Stimulated activated CD4-positive, alpha-beta T cell treated with anti-CD3 and anti-CD28 coated beads, Interleukin-1b, Interleukin-23, amount 100 ng/mL, for 48 hours (primary cell): Measurements from ENCODE around the gene NHLRC2.
"Not testable (repeated sequence)": the region's sequence is repeated elsewhere in the genome, so short reads cannot be mapped to it uniquely, and the experiment has no call there.

Experiments
- DNase-seq: peaks from one replicate; pipeline ENCODE4 v3.0.0-alpha.2; 2020

Gene NHLRC2

DNA sequence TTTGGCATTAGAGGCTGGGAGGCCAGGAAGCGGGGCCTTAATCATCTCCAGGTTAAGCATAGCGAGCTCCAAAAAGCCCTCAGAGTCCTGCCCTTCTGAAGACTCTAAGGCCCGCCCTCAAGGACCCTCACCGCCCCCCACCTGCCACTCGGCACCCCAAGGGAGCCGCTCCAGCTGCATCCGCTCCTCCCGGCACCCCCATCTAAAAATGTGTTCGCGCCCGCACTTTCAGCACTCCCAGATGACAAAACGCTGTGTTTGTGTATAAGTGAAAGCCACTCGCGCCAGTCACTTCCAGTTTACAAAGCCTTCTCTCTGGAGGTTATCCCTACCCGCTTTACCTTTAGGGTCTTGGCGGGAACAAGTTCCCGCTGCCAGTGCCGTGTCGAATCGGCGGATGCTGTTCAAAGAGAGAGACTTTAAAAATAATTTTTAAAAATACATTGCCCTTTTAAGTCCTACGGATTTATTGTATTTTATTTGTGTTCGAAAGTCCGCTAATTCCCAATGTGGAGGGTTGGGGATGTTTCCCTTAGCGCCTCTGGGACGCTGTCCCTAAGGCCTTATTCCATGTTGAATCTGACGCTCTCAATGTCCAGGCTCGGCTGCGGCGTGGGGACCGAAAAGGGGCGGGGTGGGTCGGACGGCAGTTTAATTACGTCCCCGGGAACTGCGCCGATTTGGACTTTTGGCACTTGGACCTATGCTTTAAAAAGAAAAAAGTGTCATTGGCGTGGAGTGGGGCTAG, at the start of gene NHLRC2, which contains the start of gene DCLRE1A:
TSS of gene NHLRC2 (plus strand) at position 649 of the 748 bp plus-strand sequence. CDS start 212 bp downstream, outside the sequence.
TSS of gene DCLRE1A (minus strand) at position 70 of the 748 bp plus-strand sequence. CDS start 900 bp downstream, outside the sequence.
- peak; percentile 66 for DNase-seq

GRCh38 chr10:113806503-113806902, 48.0 kb upstream of the NHLRC2 start:
- DNase-seq, result no peak

- DNase-seq, result no peak
These were observed 46.3 kb upstream of the NHLRC2 start for GRCh38 chr10:113808168-113808567.

GRCh38 chr10:113814700-113815099, 39.8 kb upstream of the NHLRC2 start:
- DNase-seq, result not testable (repeated sequence)

DNA sequence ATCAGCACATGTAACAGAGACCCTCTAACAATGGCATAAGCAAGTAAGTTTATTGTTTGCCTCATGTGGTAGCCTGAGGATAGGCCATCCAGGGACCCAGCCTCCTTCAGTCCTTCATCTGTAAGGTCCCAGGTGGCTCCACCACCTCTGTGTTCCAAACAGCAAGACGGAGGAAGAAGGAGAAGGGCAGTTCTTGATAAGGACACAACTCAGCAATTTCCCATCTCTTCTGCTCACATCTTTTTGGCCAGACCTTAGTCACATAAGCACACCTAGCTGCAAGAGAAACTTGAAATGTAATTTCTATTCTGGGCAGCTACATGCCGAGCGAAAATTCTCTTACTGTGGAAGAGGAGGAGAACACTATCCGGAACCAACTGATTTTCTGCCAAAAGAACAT, 34.5 kb upstream of the NHLRC2 start:
- no peak for DNase-seq

DNA sequence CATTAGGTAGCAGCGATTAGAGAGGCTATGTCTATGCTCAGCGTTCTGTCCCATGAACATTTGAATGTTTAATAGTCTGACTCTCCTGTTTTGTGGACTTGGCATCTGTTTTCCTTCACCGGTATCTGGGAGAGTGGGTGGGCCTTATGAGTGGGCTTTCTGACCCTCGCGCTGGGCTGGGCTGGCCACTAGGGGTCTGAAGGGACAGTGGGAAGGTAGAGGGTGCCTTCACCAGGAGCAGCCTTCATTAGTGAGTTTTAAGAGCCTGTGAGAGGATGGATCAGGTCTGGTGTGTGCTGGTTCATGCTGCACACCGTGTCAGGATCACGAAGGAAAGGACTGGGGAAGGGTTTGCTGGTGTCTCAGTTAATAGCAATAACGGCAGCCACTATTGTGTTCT, 34.0 kb upstream of the NHLRC2 start:
- DNase-seq, result no peak

DNA sequence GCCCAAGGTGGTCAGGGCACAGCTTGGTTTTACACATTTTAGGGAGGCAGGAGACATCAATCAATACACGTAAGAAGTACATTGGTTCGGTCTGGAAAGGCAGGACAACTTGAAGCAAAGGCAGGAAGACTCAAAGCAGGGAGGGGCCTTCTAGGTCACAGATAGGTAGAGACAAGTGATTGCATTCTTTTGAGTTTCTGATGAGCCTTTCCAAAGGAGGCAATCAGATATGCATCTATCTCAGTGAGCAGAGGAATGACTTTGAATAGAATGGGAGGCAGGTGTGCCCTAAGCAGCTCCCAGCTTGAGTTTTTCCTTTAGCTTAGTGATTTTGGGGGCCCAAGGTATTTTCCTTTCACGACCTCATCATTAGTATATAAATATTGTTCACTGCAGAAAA, 33.2 kb upstream of the NHLRC2 start:
- DNase-seq, result not testable (repeated sequence)

DNA sequence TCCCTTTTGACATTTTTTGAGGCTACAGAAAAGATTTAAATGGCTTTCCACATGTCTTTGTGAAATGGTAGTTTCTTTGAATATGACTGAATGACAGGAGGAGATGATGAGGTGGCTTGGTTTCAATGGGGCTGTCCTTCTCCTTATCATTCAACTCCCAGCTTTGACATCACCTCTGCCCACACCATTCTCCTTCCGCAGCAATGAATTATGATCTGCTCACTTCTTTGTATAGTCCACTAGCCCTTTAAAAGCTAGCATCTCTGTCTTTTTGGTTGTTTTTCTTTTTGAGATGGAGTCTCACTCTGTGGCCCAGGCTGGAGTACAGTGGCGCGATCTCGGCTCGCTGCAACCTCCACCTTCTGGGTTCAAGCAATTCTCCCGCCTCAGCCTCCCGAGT, 32.3 kb upstream of the NHLRC2 start:
- DNase-seq, result no peak

DNA sequence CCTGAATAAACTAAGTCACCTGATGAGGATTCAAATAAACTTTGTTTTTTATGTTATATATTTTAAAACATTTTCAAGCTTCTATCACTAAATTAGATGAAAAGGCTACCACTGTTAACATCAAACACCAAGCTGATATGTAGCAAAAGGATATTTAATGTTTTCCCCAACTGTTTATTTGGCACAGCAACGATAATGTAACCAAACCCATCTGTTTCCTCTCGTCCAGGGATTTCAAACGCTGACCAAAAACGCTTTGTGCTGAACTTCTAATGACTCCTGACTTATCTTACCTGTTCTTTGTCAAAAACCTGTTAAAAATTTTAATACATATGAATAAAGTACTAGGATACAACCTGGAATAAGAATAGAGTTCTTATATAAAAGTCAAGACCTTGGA, 31.1 kb upstream of the NHLRC2 start:
- DNase-seq, result no peak

DNA sequence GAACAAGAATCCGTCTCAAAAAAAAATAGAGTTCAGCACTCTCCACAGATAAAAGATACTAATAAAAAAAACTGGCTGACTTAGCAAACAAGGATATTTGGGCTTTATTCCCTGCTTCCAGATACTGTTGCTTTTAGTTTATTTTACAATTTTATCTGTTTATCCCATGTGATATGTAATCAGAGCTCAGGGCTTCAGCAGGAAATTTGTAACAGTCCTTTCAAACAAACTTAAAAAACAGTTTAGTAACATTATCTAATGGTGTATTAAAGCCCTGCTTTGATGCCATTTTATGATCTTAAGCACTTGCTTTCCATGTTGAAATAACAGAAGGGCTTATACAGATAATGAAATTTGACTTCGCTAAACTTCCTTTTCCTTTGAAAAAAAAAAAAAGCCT, 28.7 kb upstream of the NHLRC2 start:
- no peak for DNase-seq

DNA sequence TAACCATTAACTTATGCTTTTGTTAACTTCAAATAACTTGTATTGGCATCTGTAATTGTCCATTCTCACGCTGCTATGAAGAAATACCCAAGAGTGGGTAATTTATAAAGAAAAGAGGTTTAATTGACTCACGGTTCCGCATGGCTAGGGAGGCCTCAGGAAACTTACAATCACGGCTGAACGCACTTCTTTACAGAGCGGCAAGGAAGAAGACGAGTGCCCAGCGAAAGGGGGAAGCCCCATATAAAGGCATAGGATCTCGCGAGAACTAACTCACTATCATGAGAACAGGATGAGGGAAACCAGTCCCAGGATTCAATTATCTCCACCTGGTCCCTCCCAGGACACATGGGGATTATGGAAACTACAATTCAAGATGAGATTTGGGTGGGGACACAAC, 25.9 kb upstream of the NHLRC2 start:
- not testable (repeated sequence) for DNase-seq

GRCh38 chr10:113842171-113842570, 12.3 kb upstream of the NHLRC2 start:
- no peak for DNase-seq

GRCh38 chr10:113843972-113844485, 10.4 kb upstream of the NHLRC2 start:
- no peak for DNase-seq

DNA sequence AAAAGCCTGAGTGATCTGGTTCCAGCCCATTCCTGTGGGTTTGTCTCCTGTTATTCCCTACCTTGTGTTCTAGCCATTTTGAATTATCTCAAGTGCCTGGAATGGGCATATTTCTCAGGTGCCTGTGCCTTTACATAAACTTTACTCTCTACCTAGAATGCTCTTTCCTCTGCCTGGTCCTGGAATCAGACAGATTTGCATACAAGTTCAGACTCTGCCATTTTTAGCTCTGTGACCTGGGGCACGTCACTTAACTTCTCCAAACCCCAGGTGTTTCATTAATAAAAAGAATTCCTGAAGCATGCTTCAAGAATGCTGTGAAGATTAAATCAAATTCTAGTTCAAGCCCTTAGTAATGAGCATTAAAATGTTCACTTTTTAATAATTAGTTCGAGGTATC, 8.4 kb upstream of the NHLRC2 start:
- DNase-seq, result no peak

DNA sequence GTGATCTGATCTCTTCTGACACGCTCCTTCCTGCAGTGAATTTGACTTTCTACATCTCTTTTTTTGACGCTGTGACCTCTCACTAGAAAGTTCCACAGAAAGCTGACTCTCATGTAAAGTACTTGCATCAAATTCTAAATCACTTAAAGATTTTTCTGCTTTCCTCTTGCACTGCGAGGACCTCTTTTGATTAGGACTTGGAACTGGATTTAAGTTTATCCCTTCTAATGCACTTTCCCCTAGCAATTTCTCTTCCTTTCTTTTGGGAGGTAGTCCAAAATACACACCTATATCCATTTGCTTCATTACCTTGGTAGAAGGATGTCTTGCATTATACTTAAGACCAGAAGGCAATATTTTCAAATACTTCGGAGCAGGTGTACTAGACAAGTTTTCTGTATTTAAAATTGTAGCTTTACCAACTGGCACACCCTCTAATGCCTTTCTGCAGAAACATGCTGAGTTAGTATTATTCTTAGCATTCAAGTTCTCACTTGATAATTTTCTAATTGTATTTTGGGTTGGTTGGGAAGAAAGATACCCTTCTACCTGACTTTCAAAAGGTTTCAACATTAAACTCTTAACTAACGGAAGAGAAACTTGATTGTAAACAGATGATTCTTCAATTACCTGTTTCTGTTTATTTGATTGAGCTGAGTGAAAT, 5.2 kb upstream of the NHLRC2 start:
- DNase-seq, result no peak

GRCh38 chr10:113849946-113850345, 4.5 kb upstream of the NHLRC2 start:
- DNase-seq, result no peak

GRCh38 chr10:113853578-113854012, 866 bp upstream of the NHLRC2 start:
- DNase-seq, result no peak

DNA sequence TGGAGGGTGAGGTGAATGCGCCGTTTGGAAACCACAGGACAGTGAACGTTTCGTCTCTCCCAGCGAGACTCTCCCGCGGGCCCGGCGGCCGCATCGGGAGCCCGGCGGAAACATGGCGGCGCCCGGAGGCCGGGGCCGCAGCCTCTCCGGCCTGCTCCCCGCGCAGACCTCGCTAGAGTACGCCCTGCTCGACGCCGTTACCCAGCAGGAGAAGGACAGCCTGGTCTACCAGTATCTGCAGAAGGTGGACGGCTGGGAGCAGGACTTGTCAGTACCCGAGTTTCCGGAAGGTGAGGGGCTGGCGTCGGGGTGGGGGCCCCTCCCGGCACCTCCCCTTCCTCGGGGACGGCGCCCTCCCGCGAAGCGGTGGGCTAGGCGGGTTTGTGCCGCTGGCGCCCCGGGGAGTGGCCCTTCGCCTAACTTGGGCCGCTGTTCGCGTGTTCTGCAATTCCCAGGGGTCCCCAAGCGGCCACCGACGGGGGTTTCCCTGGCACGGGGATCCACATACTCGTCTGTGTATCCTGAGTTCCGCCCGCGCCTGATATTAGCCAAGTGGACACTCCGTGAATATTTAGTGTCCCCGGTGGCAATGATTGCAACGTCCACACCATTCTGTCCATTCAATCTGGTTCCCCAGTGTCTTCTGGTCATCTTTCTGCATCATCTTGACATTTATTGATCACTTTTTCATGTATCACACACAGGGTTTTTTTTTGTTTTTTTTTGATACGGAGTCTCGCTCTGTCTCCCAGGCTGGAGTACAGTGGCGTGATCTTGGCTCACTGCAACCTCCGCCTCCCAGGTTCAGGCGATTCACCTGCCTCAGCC, 514 bp downstream of the NHLRC2 start:
- peak; percentile 30 for DNase-seq

DNA sequence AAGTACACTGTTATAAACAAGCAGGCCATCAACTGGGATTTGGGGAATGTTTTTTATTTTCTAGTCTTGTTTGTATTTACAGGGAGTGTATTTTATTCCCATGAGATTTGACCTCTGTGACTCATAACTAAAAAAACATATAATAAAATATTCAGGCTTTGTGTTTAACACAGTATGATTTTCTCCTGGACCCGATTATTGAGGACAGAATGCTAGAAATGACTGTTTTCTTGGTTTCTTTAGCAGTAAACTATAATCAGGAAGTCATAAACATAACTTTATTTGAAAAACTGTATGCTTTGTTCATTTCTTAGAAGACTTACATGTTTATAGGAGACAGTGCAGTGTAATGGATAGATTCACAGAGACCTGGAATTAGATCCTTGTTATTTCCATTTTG, 2.1 kb downstream of the NHLRC2 start:
- DNase-seq, result no peak

GRCh38 chr10:113857210-113857609, 2.7 kb downstream of the NHLRC2 start:
- no peak for DNase-seq

GRCh38 chr10:113858541-113858940, 4.1 kb downstream of the NHLRC2 start:
- DNase-seq, result no peak

DNA sequence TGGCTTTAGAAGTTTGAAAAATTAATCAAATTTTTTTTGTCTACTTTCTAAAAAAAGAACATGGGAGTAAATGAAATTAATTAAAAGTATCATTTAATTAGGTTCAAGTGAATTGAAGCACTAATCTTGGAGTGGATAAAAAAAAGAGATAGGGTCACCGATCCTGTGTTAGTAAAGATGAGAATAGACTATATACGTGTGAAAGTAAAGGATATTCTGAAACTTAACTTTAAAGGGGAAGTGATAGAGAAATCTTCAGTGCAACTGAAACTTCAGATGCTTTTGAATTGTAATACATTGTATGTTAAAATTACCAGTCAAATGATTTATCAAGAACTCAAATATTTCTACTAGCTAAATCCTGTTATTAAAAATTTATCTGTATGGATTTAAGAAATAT, 4.8 kb downstream of the NHLRC2 start:
- no peak for DNase-seq

DNA sequence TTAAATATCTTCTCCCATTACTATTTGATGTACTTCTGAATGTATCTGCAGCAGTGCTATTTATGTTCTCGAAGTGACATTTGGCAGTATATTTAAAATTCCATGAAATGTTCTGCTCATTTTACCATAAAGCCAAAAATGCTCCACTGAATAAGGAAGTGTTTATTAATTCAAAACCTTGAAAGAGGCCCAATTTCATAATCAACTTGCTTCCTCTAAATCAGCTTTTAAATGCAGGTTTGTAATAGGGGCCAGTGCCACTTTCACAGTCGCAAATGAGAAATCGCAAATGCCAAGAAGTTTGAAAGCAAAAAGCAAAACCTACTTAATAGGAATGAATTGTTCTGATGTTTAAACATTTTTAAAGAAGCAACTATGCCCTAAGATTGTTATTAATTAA, 11.4 kb downstream of the NHLRC2 start:
- no peak for DNase-seq
